Epithelial cell of proximal tubule (primary cell): Measurements from ENCODE around the gene NMRK2. TPM values are rescaled to one million over a fixed set of nuclear protein-coding genes. Genes with fewer than 3 reads are reported as not detected.
"Not testable (repeated sequence)": the region's sequence is repeated elsewhere in the genome, so short reads cannot be mapped to it uniquely, and the experiment has no call there.

Source experiments
- DNase-seq: peaks from one replicate; pipeline ENCODE4 v3.0.0-alpha.2; 2011; ENCODE audit warnings: low read depth
- H3K4me3 ChIP-seq: 2 replicates; pipeline ENCODE4 v1.5.1; 2011; ENCODE audit warnings: low read depth, mild to moderate bottlenecking, low read length
- total RNA-seq: library from RNA; depleted of rRNA; stranded (reverse); fragments of >200 nt; gene quantifications from 2 replicates; pipeline ENCODE4 v1.2.3, GENCODE V29; 2015
- TF ChIP-seq, protein P1 (sequence below): conservative IDR thresholded peaks from 2 replicates; pipeline ENCODE4 v1.5.1; 2012; ENCODE audit warnings: low read depth, mild to moderate bottlenecking, low read length

Gene NMRK2
- total RNA-seq, 1 donor from 2014 or later: not detected

DNA sequence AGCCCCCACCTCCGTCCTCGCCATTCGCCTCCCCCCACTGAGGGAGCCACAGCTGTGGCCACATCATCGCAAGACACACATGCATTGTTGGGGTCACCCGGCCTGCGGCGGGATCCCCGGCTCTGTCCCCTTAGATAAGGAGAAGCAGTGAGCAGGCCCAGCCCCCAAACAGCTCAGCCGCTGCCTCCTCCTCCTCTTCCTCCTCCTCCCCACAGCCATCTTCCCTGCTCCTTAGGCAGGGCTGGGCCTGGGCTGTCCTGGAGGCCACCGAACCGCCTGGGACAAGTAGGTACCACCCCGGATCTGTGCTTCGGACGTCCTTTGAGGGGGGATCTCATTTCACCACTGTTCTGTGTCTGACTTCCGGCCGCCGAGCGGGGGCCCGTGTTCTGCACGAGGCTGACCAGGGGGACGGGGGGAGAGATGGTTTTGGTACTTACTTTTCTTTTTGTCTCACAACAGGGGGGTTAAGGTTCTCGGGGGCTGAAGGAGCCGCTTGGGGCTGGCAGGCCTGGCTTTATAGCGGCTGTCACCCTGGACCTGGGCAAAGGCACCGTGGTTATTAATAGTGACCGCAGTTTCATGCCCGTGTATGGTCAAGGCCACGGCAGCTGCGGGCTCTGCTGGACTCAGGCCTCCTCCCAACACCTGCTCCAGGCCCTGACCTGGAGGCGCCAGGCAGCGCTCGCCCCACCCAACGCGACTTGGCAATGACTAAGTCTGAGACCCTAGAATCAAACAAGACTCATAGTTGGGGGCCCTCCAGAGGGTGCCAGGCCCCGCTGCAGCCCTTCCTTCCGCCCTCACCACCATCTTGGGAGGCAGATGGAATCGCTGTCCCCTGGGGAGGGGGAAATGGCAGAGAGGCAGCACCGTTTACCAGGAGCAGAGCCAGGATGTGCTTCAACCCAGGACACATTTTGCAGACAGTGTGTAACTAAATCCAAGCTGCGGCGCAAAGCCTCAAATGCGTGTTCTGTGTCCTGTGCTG is 18.3 kb downstream of the NMRK2 start:
- DNase-seq: no peak
- TF ChIP-seq, protein P1, sequence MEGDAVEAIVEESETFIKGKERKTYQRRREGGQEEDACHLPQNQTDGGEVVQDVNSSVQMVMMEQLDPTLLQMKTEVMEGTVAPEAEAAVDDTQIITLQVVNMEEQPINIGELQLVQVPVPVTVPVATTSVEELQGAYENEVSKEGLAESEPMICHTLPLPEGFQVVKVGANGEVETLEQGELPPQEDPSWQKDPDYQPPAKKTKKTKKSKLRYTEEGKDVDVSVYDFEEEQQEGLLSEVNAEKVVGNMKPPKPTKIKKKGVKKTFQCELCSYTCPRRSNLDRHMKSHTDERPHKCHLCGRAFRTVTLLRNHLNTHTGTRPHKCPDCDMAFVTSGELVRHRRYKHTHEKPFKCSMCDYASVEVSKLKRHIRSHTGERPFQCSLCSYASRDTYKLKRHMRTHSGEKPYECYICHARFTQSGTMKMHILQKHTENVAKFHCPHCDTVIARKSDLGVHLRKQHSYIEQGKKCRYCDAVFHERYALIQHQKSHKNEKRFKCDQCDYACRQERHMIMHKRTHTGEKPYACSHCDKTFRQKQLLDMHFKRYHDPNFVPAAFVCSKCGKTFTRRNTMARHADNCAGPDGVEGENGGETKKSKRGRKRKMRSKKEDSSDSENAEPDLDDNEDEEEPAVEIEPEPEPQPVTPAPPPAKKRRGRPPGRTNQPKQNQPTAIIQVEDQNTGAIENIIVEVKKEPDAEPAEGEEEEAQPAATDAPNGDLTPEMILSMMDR: no peak
- H3K4me3 ChIP-seq: no peak overlapping the region

DNA sequence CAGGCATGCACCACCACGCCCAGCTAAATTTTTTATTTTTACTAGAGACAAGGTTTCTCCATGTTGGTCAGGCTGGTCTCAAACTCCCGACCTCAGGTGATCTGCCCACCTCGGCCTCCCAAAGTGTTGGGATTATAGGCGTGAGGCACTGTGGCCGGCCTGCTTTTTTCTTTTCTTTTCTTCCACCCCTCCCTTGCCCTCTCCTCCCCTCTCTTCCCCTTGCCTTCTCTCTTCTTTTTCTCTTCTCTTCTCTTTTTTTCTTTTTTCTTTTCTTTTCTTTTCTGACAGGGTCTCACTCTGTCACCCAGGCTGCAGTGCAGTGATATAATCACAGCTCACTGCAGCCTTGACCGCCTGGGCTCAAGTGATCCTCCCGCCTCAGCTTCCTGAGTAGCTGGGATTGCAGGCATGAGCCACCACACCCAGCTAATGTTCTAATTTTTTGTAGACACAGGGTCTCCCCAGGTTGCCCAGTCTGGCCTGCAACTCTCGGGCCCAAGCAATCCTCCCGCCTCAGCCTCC is 19.9 kb downstream of the NMRK2 start:
- DNase-seq: not testable (repeated sequence)

DNA sequence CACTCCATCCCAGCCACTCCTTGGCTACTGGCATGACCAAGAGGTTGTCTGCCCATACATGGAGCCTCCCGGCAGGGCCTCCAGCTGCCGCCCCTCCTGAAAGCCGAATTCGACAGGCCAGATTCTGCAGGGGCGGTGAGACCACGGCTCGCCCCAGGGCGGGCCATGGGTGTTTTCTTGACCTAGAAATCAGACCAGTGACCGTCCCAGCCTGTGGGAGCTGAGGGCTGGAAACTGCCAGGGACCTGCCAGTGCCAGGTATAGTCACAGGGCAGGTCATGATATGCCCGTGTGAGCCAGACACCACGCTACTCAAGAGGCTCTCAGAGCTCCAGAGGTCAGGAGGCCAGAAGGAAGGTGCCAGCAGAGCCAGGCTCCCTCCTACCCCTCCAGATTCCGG is 21.2 kb downstream of the NMRK2 start:
- H3K4me3 ChIP-seq: no peak overlapping the region
- TF ChIP-seq, protein P1: no peak
- DNase-seq: no peak

More for the DNA sequence above, 19.9 kb downstream of the NMRK2 start:
- H3K4me3 ChIP-seq: not testable (repeated sequence)

DNA sequence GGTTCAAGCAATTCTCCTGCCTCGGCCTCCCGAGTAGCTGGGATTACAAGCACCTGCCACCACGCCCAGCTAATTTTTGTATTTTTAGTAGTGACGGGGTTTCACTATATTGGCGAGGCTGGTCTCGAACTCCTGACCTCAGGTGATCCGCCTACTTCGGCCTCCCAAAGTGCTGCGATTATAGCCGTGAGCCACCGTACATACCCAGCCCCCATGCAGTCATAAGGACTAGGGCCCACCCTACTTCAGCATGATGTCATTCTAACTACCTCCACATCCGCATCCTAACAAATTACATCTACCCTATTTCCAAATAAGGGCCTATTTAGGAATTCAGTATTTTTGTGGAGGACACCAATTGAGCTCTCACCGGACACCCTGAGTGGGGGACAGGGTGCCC is 22.4 kb downstream of the NMRK2 start:
- H3K4me3 ChIP-seq, DNase-seq: not testable (repeated sequence)

DNA sequence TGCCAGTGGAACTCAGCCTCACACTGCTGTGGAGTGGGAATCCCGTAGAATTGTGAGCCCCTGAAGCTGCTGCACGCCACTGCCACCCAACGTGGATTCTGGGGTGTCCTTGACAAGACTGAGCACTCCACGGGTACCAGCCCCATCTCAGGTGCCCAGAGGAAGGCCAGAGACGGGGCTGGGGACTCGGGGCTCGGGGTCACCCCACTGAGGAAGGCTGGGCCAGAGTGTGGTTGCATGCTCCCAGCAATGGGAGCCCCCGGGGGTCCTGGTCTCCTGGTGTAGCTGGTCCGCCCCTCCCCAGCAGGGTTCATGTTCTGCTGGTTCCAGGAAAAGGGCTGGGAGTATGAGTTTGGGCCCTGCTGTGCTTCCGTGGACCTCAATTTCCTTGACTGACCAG is 22.8 kb downstream of the NMRK2 start:
- no peak for DNase-seq
- H3K4me3 ChIP-seq: no peak overlapping the region
- TF ChIP-seq, protein P1: no peak

DNA sequence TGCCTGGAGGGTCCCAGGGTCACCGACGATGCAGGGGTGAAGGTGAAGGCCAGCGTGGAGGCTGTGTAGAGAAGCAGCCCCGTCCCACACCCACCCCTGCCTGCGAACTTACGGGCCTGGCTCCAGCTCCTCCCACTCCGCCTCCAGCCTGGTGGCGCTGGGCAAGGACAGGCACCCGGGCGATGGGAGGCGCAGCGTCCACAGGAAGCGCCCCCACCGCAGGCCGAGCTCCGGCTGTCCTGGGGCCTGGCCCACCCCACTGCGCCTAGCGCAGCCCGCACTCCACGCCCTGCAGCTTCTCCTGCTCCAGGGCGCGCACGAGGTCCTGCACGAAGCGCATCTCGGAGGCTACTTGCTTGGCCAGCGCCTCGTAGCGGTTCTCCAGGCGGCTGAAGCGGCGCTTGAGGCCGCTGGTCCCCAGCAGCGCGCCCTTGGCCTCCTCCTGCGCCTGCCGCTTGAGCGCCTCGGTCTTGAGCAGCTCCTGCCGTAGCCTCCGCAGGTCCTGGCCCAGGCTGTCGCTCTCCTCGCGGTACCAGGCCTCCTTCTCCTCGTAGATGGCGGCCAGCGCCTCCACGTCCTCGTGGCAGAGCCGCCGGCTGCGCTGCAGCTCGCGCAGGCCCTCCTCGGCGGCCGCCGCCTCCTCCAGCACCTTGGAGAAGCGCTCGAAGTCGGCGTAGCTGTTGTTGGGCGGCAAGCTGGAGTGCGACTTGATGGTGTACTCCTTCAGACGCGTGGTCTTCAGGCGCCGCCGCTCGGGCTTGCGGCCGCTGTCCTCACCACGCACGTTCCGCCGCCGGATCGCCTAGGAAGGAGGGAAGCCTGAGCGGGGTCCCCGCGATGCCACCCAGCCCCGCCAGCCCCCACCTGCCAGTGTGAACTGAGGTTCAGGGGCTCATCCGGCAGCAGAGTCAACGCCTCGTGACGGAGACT is 26.2 kb downstream of the NMRK2 start:
- no peak overlapping the region for H3K4me3 ChIP-seq
- TF ChIP-seq, protein P1: no peak
- DNase-seq: no peak

DNA sequence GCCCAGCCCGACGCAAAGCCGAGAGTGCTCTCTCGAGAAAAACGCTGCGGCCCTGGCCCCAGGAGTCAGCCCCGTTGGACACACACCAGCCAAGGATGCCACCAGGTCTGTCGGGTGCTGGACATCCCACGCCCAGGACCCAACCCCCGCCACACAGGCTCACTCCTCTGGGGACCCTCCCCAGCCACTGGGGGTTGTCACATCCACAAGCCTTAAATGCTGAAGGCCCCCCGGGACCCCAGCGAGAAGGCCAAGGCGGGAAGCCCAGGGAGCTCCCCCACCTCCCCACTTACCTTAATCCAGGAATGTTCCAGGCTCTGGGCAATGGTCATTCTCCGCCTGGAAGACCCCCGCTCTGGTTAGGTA is 26.9 kb downstream of the NMRK2 start:
- TF ChIP-seq, protein P1: no peak
- no peak for DNase-seq
- no peak overlapping the region for H3K4me3 ChIP-seq
